ENCODE data around the gene RCCD1.

GRCh38 chr15:90913398-90913944 lies 41.2 kb upstream of the RCCD1 start:
- no peak for TF ChIP-seq TARDBP (IDR thresholded peaks at IDR 0.05)
- no peak for TF ChIP-seq L3MBTL2 (conservative IDR thresholded peaks at IDR 0.05)
- no peak for TF ChIP-seq CTBP1 (IDR thresholded peaks at IDR 0.05; ENCODE audit: borderline replicate concordance)
- no peak for TF ChIP-seq HDGF (IDR thresholded peaks at IDR 0.05; ENCODE audit: borderline replicate concordance)
- no peak for TF ChIP-seq FOXM1 (IDR thresholded peaks at IDR 0.05; ENCODE audit: borderline replicate concordance)

Measured in HEK293T (cell line).